SK-MEL-5 (cell line): ENCODE data around the gene DAAM1. TPM values are rescaled to one million over a fixed set of nuclear protein-coding genes. Genes with fewer than 3 reads are reported as not detected.

Experiments
- DNase-seq: peaks from one replicate; pipeline ENCODE4 v3.0.0-alpha.2; 2016; ENCODE audit warnings: low read depth, low spot score
- in situ Hi-C: cut with HindIII; loops from 2 replicates; pipeline ENCODE4 v1.10.0; 2016; ENCODE audit warnings: low sequenced_read_pairs, high pct_unique_total_duplicates, low pct_unique_long_range_greater_than_20kb
- total RNA-seq: library from RNA; depleted of rRNA; stranded (reverse); fragments of >200 nt; shearing (Covaris generic); gene quantifications from 2 replicates; pipeline ENCODE4 v1.2.3, GENCODE V29; 2014

DAAM1 gene
- total RNA-seq, 1 experiment from 2014 or later, result 23.5 TPM

- in situ Hi-C loops, result no loop called here
- DNase-seq, result no peak
Measured at GRCh38 chr14:59313658-59314608, 125.5 kb downstream of the DAAM1 start.

DNA sequence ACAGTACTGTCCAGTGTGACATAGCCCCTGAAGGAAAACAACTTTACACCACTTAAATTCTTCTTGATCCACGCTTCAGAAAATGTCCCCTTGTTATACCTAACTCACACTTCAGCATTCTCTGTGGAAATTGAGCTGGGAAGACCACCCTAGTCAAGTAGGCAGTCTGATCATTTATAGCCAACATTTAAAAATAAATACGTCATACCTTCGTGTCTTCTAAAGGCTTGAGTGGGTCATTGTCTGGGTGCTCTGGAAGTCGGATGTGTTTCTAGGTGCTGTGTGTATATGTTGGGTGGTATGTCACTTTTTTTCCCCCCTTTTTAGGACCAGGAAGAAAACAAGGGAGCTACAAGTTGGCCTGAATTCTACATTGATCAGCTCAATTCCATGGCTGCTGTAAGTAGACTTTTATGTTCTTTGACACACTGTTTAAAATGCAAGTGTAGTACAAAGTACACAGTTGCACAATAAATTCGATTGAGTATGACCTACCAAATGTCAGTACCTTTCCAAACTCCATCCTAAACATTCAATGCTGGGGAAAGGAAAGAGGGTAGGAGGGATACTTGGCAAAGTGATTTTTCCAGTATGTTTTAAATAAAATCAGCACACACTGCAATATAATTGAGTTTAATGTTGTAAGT is 126.6 kb downstream of the DAAM1 start:
- in situ Hi-C loops, result no loop called here
- DNase-seq, result no peak

GRCh38 chr14:59316151-59316830 is 127.8 kb downstream of the DAAM1 start:
- DNase-seq, result no peak
- in situ Hi-C loops, result no loop called here

DNA sequence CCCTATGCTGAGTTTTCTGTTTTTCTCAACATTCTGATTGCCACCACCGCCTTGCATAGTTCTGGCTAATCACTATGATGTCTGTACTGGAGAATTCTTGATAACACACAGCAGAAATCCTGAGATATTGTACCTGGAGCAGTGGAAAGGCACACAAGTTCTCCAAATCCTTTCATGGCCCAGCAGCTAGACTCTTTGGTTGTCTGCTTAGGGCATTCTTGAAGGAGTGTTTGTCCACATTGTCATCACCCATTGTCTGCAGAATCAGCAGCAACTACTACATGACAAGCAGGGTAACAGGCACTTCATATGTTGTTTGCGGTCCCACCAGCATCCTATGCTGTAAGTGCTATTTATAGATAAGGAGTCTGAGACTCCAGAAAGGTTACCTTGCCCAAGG is 128.9 kb downstream of the DAAM1 start:
- no peak for DNase-seq
- in situ Hi-C loops, result no loop called here

- DNase-seq, result no peak
- in situ Hi-C loops, result no loop called here
Measured at GRCh38 chr14:59317798-59318505, 129.5 kb downstream of the DAAM1 start.

- in situ Hi-C loops, result no loop called here
- DNase-seq, result no peak
Measured at GRCh38 chr14:59318908-59319307, 130.4 kb downstream of the DAAM1 start.

DNA sequence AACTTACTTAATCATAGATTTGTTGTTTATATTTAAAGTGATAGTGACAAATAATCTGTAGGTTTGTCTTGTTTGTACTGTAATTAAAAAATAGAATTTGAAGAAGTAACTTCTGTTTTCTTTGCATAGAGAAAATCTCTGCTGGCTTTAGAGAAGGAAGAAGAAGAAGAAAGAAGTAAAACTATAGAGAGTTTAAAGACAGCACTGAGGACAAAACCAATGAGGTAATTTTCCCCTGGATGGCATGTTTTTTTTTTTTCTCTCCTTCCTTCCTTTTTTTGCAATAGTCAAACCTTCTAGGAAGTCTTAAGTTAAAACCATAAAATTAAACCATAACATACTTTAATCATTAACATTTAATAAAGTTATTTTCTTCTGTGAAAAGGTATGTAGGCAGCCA is 131.9 kb downstream of the DAAM1 start:
- DNase-seq, result no peak
- in situ Hi-C loops, result no loop called here

DNA sequence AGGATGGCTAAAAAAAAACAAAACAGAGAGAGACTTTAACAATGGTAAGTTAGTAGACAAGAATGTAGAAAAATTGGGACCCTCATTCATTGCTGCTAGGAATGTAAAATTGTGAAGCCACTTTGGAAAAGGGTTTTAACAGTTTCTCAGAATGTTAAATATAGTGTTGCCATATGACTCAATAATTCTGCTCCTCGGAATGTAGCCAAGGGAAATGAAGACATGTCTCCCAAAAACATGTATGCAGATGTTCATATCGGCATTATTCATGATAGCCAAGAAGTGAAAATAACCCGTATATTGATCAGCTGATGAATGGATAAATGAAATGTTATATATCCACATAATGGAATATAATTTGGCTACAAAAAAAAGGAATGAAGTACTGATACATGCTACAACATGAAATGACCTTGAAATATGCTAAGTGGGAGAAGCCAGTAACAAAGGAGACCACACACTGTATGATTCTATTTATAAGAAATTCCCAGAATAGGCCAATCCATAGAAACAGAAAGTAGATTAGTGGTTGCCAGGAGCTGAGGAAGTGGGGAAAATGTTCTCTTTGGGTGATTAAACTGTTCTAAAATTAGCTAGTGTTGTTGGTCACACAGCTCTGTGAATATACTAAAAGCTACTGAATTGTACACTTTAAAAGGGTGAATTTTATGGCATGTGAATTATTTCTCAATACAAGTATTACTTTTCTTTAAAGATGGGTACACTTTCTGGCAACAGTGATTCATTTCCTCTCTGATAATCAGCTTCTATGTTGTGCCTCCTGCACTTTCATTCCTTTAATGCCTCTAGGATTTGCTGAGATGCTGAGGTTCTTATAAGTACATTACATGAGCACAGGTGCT is 132.5 kb downstream of the DAAM1 start:
- in situ Hi-C loops, result no loop called here
- peak; percentile 38 for DNase-seq

DNA sequence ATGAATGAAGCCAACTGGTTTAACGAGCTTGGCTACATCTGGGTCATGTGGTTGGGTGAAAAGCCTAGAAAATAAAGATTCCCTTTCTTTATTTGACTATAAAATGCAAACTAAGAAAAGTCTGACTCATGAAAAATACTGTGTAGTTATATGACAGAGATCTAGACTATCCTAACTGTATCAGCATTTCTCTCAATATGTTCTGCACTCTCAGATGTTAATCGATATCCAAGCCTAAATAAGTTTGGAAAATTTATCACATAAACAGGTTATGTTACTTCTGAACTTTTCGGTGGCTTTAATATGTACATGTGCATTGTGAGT is 133.1 kb downstream of the DAAM1 start:
- in situ Hi-C loops, result no loop called here
- peak; percentile 4 for DNase-seq

- DNase-seq, result no peak
- in situ Hi-C loops, result no loop called here
Measured at GRCh38 chr14:59325906-59326305, 137.4 kb downstream of the DAAM1 start.

DNA sequence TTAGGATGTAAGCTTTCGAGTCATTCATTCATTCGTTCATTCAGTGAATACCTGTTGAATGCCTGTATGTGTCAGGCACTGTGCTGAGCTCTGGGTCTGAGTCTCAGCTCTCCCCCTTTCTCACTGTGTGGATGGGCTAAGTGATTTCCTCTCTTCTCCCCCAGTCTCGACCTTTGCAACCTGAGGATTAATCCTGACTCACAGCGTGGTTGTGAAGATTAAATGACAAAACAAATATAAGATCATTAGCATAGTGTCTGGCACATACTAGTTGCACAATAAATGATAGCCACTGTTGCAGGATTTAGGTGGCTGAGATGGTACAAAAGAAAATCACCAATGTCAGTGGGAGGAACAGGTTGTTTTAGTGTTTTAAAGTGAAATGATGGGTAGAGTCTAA is 140.0 kb downstream of the DAAM1 start:
- in situ Hi-C loops, result no loop called here
- DNase-seq, result no peak

- in situ Hi-C loops, result no loop called here
- no peak for DNase-seq
Measured at GRCh38 chr14:59330455-59330854, 142.0 kb downstream of the DAAM1 start.

GRCh38 chr14:59331217-59331616 is 142.8 kb downstream of the DAAM1 start:
- no peak for DNase-seq
- in situ Hi-C loops, result no loop called here

- no peak for DNase-seq
- in situ Hi-C loops, result no loop called here
Measured at GRCh38 chr14:59332727-59333126, 144.3 kb downstream of the DAAM1 start.

GRCh38 chr14:59333235-59333634 is 144.8 kb downstream of the DAAM1 start:
- in situ Hi-C loops, result no loop called here
- DNase-seq, result no peak

DNA sequence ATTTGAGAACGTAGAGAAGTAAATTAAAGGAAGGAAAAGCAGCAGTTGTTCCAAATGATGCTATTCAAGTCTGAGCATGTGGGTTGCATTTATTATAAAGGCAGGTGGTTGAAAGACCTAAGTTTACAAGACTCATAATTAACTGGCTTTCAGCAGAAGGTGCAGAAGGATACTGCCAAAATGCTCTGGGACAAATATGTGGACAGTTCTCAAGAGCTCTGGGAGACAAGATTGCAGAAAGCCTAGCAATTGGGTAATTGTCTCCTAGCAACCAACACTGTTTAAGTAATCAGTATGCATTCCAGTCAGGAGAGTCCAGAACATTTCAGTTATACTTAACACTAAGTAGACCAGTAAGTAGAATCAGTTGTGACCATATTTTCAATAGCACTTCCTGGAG is 145.2 kb downstream of the DAAM1 start:
- DNase-seq, result no peak
- in situ Hi-C loops, result no loop called here

GRCh38 chr14:59334253-59334652 is 145.8 kb downstream of the DAAM1 start:
- in situ Hi-C loops, result no loop called here
- DNase-seq, result no peak
